DND-41 (cell line): Measurements from ENCODE around the gene VTI1A.

ENCODE experiments used
- ATAC-seq: fragments of 200-7000 bp; cut with Tn5 transposase; 3 replicates; pipeline ENCODE4 v1.9.1; 2021; ENCODE audit warnings: low read depth; ENCODE audit not compliant: insufficient read depth
- DNase-seq: peaks from one replicate; pipeline ENCODE4 v3.0.0-alpha.2; 2020
- H2AFZ ChIP-seq: 2 replicates; pipeline ENCODE4 v1.6.0; 2012; ENCODE audit warnings: low read depth, low read length
- H3K27ac ChIP-seq: 2 replicates; pipeline ENCODE4 v1.5.1; 2012; ENCODE audit warnings: low read length, inconsistent platforms
- H3K27me3 ChIP-seq: fragments of 200-600 bp; sonication (generic); 2 replicates; pipeline ENCODE4 v1.6.0; 2012; ENCODE audit warnings: low read length, mild to moderate bottlenecking, inconsistent platforms; ENCODE audit not compliant: insufficient read depth, poor library complexity
- H3K36me3 ChIP-seq: 2 replicates; pipeline ENCODE4 v1.5.1; 2012; ENCODE audit warnings: low read length, inconsistent platforms; ENCODE audit not compliant: insufficient read depth
- H3K4me1 ChIP-seq: 2 replicates; pipeline ENCODE4 v1.5.1; 2012; ENCODE audit warnings: mild to moderate bottlenecking, low read length; ENCODE audit not compliant: insufficient read depth
- H3K4me2 ChIP-seq: 2 replicates; pipeline ENCODE4 v1.6.0; 2012; ENCODE audit warnings: mild to moderate bottlenecking, moderate library complexity, low read length, inconsistent platforms; ENCODE audit not compliant: insufficient read depth
- H3K4me3 ChIP-seq, 2 experiments: fragments of 200-600 bp in 1 of 2; shearing (Covaris generic) in 1 of 2; 2 replicates each; pipeline ENCODE4 v1.5.1; 2012 to 2016; ENCODE audit warnings: inconsistent platforms in 2 of 2, low read length in 2 of 2, mild to moderate bottlenecking in 2 of 2, low read depth in 1 of 2, moderate library complexity in 1 of 2
- H3K79me2 ChIP-seq: 2 replicates; pipeline ENCODE4 v1.6.0; 2012; ENCODE audit warnings: low read length, inconsistent platforms; ENCODE audit not compliant: insufficient read depth
- H3K9ac ChIP-seq: 2 replicates; pipeline ENCODE4 v1.6.0; 2012; ENCODE audit warnings: low read depth, mild to moderate bottlenecking, inconsistent platforms, low read length, moderate library complexity
- H3K9me3 ChIP-seq: 2 replicates; pipeline ENCODE4 v1.5.1; 2012; ENCODE audit warnings: low read length, moderate library complexity, mild to moderate bottlenecking, inconsistent platforms; ENCODE audit not compliant: insufficient read depth, severe bottlenecking
- H4K20me1 ChIP-seq: 2 replicates; pipeline ENCODE4 v1.6.0; 2012; ENCODE audit warnings: low read length; ENCODE audit not compliant: insufficient read depth
- EZH2 ChIP-seq: IDR thresholded peaks from 3 replicates; pipeline ENCODE4 v1.6.1; 2012; ENCODE audit warnings: borderline replicate concordance, low read depth, mild to moderate bottlenecking, moderate library complexity, low read length, inconsistent platforms; ENCODE audit not compliant: severe bottlenecking
- TF ChIP-seq, protein P1 (sequence below): IDR thresholded peaks from 2 replicates; pipeline ENCODE4 v1.5.1; 2012; ENCODE audit warnings: borderline replicate concordance, low read length, moderate library complexity, mild to moderate bottlenecking; ENCODE audit not compliant: poor library complexity, severe bottlenecking; ENCODE audit errors: extremely low read depth

VTI1A gene

DNA sequence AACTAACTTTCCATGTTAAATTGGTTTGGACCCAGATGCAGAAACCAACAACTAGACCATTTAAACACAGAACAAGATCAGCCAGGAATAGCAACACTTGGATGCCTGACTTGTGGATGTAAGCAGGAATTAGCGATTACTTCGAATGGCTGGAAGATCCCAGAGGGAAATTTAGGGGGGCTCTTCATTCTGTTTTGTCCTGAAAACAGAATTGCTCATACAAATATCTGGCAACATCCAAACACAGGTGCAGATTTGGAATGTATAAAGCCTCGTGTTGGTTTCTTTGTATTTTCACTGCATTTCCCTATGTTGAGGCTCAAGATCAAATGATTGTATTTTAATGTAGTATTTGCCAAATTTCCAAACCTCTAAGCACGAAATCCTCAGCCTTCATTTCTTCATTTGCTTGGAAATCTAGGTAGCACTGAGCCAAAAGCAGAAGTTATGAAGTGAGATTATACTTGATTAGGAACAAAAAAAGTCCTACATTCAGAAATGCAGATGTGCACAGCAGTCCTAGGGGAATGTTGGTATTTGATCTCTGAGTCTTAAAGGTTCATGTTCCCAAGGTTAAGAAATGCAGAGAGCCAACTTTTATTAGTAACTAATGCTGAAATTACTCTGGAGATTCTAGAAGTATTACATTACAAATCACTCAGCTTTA lies 254.3 kb downstream of the VTI1A start:
- H3K4me1 ChIP-seq, result no peaks in the 10 kb centered on the region
- H3K9ac ChIP-seq, result no peak overlapping the region
- H3K9me3 ChIP-seq, result no peaks in the 10 kb centered on the region
- no peaks in the 10 kb centered on the region for H4K20me1 ChIP-seq
- H3K4me2 ChIP-seq, result no peak overlapping the region
- no peaks in the 10 kb centered on the region for H3K79me2 ChIP-seq
- TF ChIP-seq EZH2, result no peak
- TF ChIP-seq, protein P1, sequence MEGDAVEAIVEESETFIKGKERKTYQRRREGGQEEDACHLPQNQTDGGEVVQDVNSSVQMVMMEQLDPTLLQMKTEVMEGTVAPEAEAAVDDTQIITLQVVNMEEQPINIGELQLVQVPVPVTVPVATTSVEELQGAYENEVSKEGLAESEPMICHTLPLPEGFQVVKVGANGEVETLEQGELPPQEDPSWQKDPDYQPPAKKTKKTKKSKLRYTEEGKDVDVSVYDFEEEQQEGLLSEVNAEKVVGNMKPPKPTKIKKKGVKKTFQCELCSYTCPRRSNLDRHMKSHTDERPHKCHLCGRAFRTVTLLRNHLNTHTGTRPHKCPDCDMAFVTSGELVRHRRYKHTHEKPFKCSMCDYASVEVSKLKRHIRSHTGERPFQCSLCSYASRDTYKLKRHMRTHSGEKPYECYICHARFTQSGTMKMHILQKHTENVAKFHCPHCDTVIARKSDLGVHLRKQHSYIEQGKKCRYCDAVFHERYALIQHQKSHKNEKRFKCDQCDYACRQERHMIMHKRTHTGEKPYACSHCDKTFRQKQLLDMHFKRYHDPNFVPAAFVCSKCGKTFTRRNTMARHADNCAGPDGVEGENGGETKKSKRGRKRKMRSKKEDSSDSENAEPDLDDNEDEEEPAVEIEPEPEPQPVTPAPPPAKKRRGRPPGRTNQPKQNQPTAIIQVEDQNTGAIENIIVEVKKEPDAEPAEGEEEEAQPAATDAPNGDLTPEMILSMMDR, result no peak
- DNase-seq (no peak), ATAC-seq (no peak)
- H3K4me3 ChIP-seq, result no peak overlapping the region
- no peaks in the 10 kb centered on the region for H3K36me3 ChIP-seq
- H3K27me3 ChIP-seq, result no peaks in the 10 kb centered on the region
- H3K27ac ChIP-seq, result no peak overlapping the region
- H2AFZ ChIP-seq, result no peak overlapping the region

DNA sequence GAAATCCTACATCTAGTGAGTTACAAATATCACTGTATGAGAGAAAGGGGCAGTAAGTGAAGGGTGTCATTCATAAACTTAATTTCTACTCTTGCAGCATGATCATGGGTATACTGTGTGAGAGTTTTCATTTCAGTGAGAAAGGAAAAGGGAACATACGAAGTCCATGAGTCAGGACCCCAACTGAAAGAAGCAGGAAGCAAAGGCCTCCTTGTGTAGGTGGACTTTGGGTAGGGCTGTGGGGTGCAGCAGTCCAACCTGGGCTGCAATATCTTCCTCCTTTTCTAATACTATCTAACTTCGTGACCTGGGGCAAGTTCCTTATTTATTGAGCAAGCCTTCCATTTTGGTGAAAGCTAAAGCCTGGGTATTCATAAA lies 254.9 kb downstream of the VTI1A start:
- H3K9ac ChIP-seq, result no peak overlapping the region
- no peaks in the 10 kb centered on the region for H3K9me3 ChIP-seq
- H3K27me3 ChIP-seq, result no peaks in the 10 kb centered on the region
- H3K36me3 ChIP-seq, result no peaks in the 10 kb centered on the region
- H2AFZ ChIP-seq, result no peak overlapping the region
- no peak overlapping the region for H3K4me3 ChIP-seq
- H3K4me1 ChIP-seq, result no peaks in the 10 kb centered on the region
- H3K4me2 ChIP-seq, result no peak overlapping the region
- H3K79me2 ChIP-seq, result no peaks in the 10 kb centered on the region
- H3K27ac ChIP-seq, result no peak overlapping the region
- H4K20me1 ChIP-seq, result no peaks in the 10 kb centered on the region
- TF ChIP-seq, protein P1, result no peak
- TF ChIP-seq EZH2, result no peak
- ATAC-seq (no peak), DNase-seq (no peak)

DNA sequence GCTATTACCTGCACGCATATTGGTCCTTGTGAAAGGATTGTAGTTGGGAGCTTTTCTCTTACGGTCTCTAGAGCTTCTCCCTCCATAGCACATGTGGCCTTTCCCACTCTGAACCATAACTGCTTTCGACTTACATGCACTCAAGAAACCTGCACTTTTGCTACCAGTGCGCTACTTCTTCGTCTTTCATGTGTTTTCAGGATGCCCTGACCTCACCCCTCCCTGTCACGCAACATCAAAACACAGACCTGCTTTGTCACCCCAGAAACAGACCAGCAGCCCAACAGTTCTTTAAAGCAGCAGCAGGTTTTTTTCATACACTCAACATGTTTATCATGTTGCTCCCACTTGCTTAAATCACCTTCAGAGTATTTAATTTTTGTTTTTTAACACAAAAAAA lies 259.6 kb downstream of the VTI1A start:
- H3K27me3 ChIP-seq, result no peaks in the 10 kb centered on the region
- ATAC-seq, result no peak
- DNase-seq, result no peak
- H3K27ac ChIP-seq, result no peak overlapping the region
- H3K4me2 ChIP-seq, result no peak overlapping the region
- no peak overlapping the region for H3K4me3 ChIP-seq
- no peaks in the 10 kb centered on the region for H3K9me3 ChIP-seq
- no peak overlapping the region for H2AFZ ChIP-seq
- no peaks in the 10 kb centered on the region for H3K4me1 ChIP-seq
- H3K9ac ChIP-seq, result no peak overlapping the region
- no peak for TF ChIP-seq EZH2
- H4K20me1 ChIP-seq, result no peaks in the 10 kb centered on the region
- no peaks in the 10 kb centered on the region for H3K36me3 ChIP-seq
- H3K79me2 ChIP-seq, result no peaks in the 10 kb centered on the region

DNA sequence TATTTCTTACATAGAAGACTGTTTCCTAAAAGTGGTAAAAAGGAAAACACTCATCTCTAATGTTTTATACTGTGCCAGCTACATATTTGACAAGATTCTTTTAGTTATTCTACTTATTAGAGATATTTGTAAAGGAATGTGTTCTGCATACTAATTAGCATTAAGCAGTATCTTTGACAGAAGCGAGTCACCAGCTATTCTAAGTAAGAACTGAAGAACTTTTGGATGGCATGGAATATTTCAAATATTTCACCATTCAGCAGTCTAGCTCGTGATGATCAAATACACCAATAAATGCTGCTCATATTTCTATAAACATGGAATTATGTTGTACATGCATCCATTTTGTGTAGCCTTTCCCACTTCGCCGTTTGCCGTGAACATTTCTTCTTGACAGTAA lies 261.4 kb downstream of the VTI1A start:
- DNase-seq (no peak), ATAC-seq (no peak)
- Histone ChIP-seq H3K27ac (no peak overlapping the region), H3K4me1 (no peaks in the 10 kb centered on the region), H3K9ac (no peak overlapping the region), H3K4me2 (no peak overlapping the region), H3K9me3 (no peaks in the 10 kb centered on the region), H3K27me3 (no peaks in the 10 kb centered on the region), H4K20me1 (no peaks in the 10 kb centered on the region), H3K79me2 (no peaks in the 10 kb centered on the region), H3K4me3 (no peak overlapping the region), H3K36me3 (no peaks in the 10 kb centered on the region), H2AFZ (no peak overlapping the region)
- TF ChIP-seq, protein P1, result no peak
- TF ChIP-seq EZH2, result no peak
